ENCODE measurements around the gene KATNAL1.

GRCh38 chr13:30319655-30320054 is 12.3 kb upstream of the KATNAL1 start:
- no peak for TF ChIP-seq CTCF (IDR thresholded peaks at IDR 0.05)
- no peak for TF ChIP-seq POLR2A (IDR thresholded peaks at IDR 0.05)
